Esophagus muscularis mucosa (tissue), 4 donors: ENCODE data around the gene LAG3.

Source experiments
- CTCF ChIP-seq, 3 experiments: fragments of 200-600 bp in 2 of 3; fragments of 450-650 bp in 1 of 3; sonication (generic) in 2 of 3; IDR thresholded peaks; one replicate each; pipeline ENCODE4 v1.5.1; 2017 to 2019; ENCODE audit warnings: antibody characterized with exemption in 3 of 3, mild to moderate bottlenecking in 2 of 3, moderate library complexity in 1 of 3
- EP300 ChIP-seq: sonication (generic); formaldehyde crosslinking; IDR thresholded peaks from one replicate; pipeline ENCODE4 v1.6.1; 2017; ENCODE audit warnings: antibody characterized with exemption
- POLR2A ChIP-seq: fragments of 450-650 bp; IDR thresholded peaks from one replicate; pipeline ENCODE4 v1.6.1; 2017; ENCODE audit warnings: antibody characterized with exemption, moderate library complexity, mild to moderate bottlenecking, low read depth

GRCh38 chr12:6774499-6775062 lies 2.3 kb downstream of the LAG3 start:
- TF ChIP-seq CTCF (IDR thresholded peaks at IDR 0.05): no peak
- no peak for TF ChIP-seq EP300
- TF ChIP-seq POLR2A: no peak
